ENCODE data around the gene MRPL36. TPM values are rescaled to one million over a fixed set of nuclear protein-coding genes. Genes with fewer than 3 reads are reported as not detected.

The MRPL36 gene
- total and polyA plus RNA-seq, 7 experiments from 2014 or later = 14.1 to 77.5 (median 32.4) TPM

DNA sequence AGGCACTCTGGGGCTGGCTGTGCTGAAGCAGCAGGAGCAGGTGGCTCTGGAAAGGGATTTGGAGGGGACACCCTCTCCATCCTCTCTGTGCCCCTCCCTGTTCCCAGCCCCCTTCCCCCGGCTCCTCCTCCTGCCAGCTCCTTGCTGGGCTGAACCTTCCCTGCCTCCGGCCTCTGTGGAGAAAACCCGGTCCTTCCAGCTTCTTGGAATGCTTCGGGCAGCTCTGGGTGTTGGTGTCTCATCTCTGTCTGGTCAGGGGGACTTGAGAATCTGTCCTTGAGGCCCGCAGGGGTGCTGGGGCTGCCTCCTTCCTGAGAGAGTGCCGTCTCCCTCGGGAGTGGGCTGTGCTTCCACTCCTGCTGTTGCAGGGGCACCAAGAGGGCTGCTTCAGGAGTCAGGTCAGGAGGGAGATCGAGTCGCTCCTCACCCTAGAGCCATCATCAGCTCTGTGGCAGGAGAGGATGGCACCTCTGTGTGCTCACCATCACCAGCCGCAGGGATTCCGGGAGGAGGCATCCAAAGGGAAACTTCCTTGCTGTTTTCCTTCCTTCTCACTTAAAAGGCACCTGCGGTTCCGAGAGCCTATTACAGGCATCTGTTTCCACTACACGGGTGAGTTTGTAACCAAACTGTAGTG is 32.2 kb upstream of the MRPL36 start:
- H3K36me3 ChIP-seq (ENCODE audit: control insufficient read depth in 2 of 3, insufficient read depth in 3 of 3, low read length in 3 of 3) = no peaks in the 10 kb centered on the region
- H3K9me3 Mint-ChIP-seq = no peaks in the 10 kb centered on the region
- H3K36me3 Mint-ChIP-seq = peaks cover 0 to 5% (median 0%) of the 10 kb centered on the region in 5 donors
- H3K9me3 ChIP-seq (ENCODE audit: control insufficient read depth in 2 of 3, low read length in 3 of 3) = no peaks in the 10 kb centered on the region
- H3K27ac Mint-ChIP-seq = no peak overlapping the region
- no peak overlapping the region for H3K27ac ChIP-seq (ENCODE audit: low read depth, low read length)
- POLR2A ChIA-PET = no interaction called here
- CTCF ChIA-PET = no interaction called here
- no peak for ATAC-seq
- peaks cover 0 to 4% (median 0%) of the 10 kb centered on the region in 7 donors for H3K4me1 Mint-ChIP-seq
- H3K4me3 Mint-ChIP-seq = no peak overlapping the region
- H3K4me3 ChIP-seq (ENCODE audit: low read length) = no peak overlapping the region
- intact Hi-C loops (cut with micrococcal nuclease) = no loop called here
- peaks cover 0 to 29% (median 2%) of the 10 kb centered on the region in 5 donors for H3K27me3 Mint-ChIP-seq
- H3K27me3 ChIP-seq (ENCODE audit: control insufficient read depth in 2 of 2, insufficient read depth in 2 of 2, low read length in 2 of 2) = no peaks in the 10 kb centered on the region
- no peak for DNase-seq
- H3K4me1 ChIP-seq (ENCODE audit: control insufficient read depth in 2 of 2, insufficient read depth in 2 of 2, low read length in 2 of 2) = no peaks in the 10 kb centered on the region

DNA sequence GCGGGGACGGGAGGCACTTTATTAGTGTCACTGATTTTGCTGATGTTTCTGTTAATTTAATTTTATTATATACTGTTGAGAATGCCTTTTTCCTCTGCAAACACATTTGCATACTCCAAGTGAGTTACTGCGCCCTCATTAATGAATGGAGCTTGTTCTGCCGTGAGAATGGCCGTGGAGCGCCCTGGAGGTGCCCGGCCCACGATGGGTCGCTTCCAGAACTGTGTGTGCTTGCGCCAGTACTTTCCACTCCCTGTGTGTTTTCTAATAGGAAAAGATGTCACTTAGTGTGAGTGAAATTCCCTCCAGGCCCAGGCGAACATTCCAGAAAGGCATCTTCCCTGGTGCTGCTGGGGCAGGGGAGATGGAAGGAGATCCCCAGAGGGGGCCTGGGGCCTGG is 31.6 kb upstream of the MRPL36 start:
- POLR2A ChIA-PET = no interaction called here

DNA sequence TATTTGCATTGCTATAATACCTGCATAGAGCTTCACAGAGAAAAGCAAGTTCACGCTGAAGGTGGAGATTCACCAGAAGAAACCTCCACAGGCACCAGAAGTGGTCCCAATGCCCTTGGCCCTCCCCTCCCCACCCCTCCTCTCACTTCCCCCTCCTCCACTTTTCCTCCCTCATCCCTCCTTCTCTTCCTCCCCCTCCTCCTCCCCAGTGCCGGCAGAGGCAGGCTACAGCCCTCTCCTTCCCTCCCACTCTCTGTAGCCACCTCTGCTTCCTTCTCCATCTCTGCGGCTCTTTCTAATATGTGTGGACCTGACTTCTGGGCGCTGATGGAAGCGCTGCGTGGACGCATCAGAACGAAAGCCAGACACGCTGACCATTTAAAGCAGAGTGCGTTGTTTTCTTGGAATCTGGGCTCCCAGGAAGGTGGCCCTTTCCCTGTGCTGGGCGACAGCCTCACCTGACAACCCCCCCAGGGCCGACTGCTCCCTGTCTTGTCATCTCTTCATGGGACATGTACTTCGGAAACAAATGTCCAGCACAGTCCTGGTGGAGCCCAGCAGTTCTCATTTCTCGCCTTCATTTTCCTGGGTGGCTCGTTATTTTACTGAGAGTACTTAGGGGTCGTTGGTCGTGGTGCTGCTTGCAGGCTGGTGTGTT is 31.1 kb upstream of the MRPL36 start:
- Mint-ChIP-seq H3K27me3 (peaks cover 0 to 22% (median 2%) of the 10 kb centered on the region in 5 donors), H3K9me3 (no peaks in the 10 kb centered on the region), H3K4me3 (no peak overlapping the region), H3K27ac (no peak overlapping the region), H3K36me3 (peaks cover 0 to 9% (median 0%) of the 10 kb centered on the region in 5 donors), H3K4me1 (peaks cover 0 to 4% (median 0%) of the 10 kb centered on the region in 7 donors)
- no peak for ATAC-seq
- DNase-seq = no peak
- POLR2A ChIA-PET = no interaction called here
- intact Hi-C loops (cut with micrococcal nuclease) = no loop called here
- H3K36me3 ChIP-seq (ENCODE audit: control insufficient read depth in 2 of 3, insufficient read depth in 3 of 3, low read length in 3 of 3) = no peaks in the 10 kb centered on the region
- no peaks in the 10 kb centered on the region for H3K27me3 ChIP-seq (ENCODE audit: control insufficient read depth in 2 of 2, insufficient read depth in 2 of 2, low read length in 2 of 2)
- no peak overlapping the region for H3K27ac ChIP-seq (ENCODE audit: low read depth, low read length)
- CTCF ChIA-PET = no interaction called here
- no peaks in the 10 kb centered on the region for H3K9me3 ChIP-seq (ENCODE audit: control insufficient read depth in 2 of 3, low read length in 3 of 3)
- no peak overlapping the region for H3K4me3 ChIP-seq (ENCODE audit: low read length)
- H3K4me1 ChIP-seq (ENCODE audit: control insufficient read depth in 2 of 2, insufficient read depth in 2 of 2, low read length in 2 of 2) = no peaks in the 10 kb centered on the region

More for the DNA sequence above, 31.6 kb upstream of the MRPL36 start:
- no peak overlapping the region for H3K4me3 ChIP-seq (ENCODE audit: low read length)
- H3K36me3 ChIP-seq (ENCODE audit: control insufficient read depth in 2 of 3, insufficient read depth in 3 of 3, low read length in 3 of 3) = no peaks in the 10 kb centered on the region
- H3K27ac ChIP-seq (ENCODE audit: low read depth, low read length) = no peak overlapping the region
- no peaks in the 10 kb centered on the region for H3K4me1 ChIP-seq (ENCODE audit: control insufficient read depth in 2 of 2, insufficient read depth in 2 of 2, low read length in 2 of 2)
- CTCF ChIA-PET = no interaction called here
- intact Hi-C loops (cut with micrococcal nuclease) = no loop called here
- no peaks in the 10 kb centered on the region for H3K27me3 ChIP-seq (ENCODE audit: control insufficient read depth in 2 of 2, insufficient read depth in 2 of 2, low read length in 2 of 2)
- DNase-seq (no peak), ATAC-seq (no peak)
- Mint-ChIP-seq H3K4me3 (no peak overlapping the region), H3K36me3 (peaks cover 0 to 5% (median 0%) of the 10 kb centered on the region in 5 donors), H3K9me3 (no peaks in the 10 kb centered on the region), H3K27me3 (peaks cover 0 to 27% (median 2%) of the 10 kb centered on the region in 5 donors), H3K4me1 (peaks cover 0 to 4% (median 0%) of the 10 kb centered on the region in 7 donors), H3K27ac (no peak overlapping the region)
- H3K9me3 ChIP-seq (ENCODE audit: control insufficient read depth in 2 of 3, low read length in 3 of 3) = no peaks in the 10 kb centered on the region

DNA sequence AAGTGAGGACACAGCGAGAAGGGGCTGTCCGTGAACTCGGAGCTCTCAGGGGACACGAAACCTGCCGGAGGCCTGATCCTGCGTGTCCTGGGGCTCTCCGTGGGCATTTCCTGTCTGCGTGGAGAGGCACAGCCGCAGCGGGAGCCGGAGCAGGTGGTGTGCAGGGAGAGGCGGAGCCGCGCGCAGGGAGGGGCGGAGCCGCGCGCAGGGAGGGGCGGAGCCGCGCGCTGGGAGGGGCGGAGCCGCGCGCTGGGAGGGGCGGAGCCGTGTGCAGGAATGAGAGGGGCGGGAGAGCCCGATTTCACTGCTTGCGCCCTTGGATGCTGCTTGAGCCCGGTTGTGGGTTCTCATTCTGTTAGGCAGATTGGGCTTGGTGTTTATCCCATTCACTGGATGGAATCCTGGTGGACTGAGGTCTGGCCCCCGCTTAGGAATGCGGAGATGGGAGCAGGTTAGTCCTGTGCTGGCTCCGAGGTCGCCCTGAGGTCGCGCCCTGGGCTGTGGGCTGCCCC is 28.3 kb upstream of the MRPL36 start:
- peak; percentile 80 for ATAC-seq
- no peak overlapping the region for H3K4me3 ChIP-seq (ENCODE audit: low read length)

DNA sequence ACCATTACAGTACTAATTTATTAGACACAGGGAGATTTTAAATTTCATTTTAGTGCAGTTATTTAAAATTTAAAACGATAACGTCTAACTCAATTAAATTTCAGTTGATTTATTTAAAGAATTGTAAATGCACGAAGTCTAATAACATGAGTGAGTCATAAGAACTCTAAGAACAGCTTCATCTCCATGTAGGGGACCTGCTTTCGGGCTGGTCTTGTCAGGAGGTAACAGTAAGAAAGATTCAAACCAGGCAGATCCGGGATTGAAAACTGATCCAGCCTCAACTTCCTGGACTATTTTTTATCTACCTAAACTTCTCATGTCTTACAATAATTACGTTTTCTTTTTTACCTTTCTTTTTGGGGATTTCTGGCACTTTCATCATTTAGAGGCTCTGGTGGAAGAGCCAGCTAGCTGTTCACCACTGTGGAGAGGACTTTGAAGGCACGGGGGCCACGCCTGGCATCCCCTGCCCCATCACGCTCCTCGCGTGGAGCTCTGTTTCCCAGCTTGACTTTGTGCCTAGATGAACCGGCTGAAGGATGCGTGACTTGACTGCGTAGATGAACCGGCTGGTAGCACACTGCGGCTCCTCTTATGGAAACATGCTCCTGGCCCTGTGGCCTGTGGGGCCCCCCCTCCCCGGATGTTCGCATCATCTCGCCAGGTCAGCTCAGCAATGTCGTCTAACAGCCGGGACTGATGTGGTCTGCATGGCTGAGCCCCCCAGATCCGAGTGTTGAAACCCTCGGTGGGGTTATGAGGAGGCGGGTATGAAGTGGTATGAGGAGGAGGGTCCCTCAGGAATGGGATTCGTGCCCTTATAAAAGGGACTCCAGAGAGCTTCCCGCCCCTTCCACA is 27.6 kb upstream of the MRPL36 start:
- CTCF ChIA-PET = no interaction called here
- no peak overlapping the region for H3K27ac Mint-ChIP-seq

More for the DNA sequence above, 28.3 kb upstream of the MRPL36 start:
- H3K9me3 ChIP-seq (ENCODE audit: control insufficient read depth in 2 of 3, low read length in 3 of 3) = no peaks in the 10 kb centered on the region
- POLR2A ChIA-PET = interaction anchor here (1.3 kb wide), 1 partner anchor 28 kb away, joined by 4 read pairs; the partner anchor contains the start of gene MRPL36
- CTCF ChIA-PET = no interaction called here
- Mint-ChIP-seq H3K27ac (no peak overlapping the region), H3K36me3 (peaks cover 0 to 16% (median 0%) of the 10 kb centered on the region in 5 donors), H3K9me3 (no peaks in the 10 kb centered on the region), H3K4me1 (peaks cover 0 to 4% (median 0%) of the 10 kb centered on the region in 7 donors), H3K27me3 (peaks cover 0 to 5% (median 0%) of the 10 kb centered on the region in 5 donors), H3K4me3 (peak overlapping the region in 4 of 10 donors; percentile 15 to 71 (median 43))
- DNase-seq = peak in 7 of 9 donors; percentile 3 to 47 (median 19)
- no peaks in the 10 kb centered on the region for H3K27me3 ChIP-seq (ENCODE audit: control insufficient read depth in 2 of 2, insufficient read depth in 2 of 2, low read length in 2 of 2)
- H3K4me1 ChIP-seq (ENCODE audit: control insufficient read depth in 2 of 2, insufficient read depth in 2 of 2, low read length in 2 of 2) = no peaks in the 10 kb centered on the region
- intact Hi-C loops (cut with micrococcal nuclease) = no loop called here
- no peak overlapping the region for H3K27ac ChIP-seq (ENCODE audit: low read depth, low read length)
- peaks cover 0 to 8% (median 0%) of the 10 kb centered on the region in 3 experiments for H3K36me3 ChIP-seq (ENCODE audit: control insufficient read depth in 2 of 3, insufficient read depth in 3 of 3, low read length in 3 of 3)

DNA sequence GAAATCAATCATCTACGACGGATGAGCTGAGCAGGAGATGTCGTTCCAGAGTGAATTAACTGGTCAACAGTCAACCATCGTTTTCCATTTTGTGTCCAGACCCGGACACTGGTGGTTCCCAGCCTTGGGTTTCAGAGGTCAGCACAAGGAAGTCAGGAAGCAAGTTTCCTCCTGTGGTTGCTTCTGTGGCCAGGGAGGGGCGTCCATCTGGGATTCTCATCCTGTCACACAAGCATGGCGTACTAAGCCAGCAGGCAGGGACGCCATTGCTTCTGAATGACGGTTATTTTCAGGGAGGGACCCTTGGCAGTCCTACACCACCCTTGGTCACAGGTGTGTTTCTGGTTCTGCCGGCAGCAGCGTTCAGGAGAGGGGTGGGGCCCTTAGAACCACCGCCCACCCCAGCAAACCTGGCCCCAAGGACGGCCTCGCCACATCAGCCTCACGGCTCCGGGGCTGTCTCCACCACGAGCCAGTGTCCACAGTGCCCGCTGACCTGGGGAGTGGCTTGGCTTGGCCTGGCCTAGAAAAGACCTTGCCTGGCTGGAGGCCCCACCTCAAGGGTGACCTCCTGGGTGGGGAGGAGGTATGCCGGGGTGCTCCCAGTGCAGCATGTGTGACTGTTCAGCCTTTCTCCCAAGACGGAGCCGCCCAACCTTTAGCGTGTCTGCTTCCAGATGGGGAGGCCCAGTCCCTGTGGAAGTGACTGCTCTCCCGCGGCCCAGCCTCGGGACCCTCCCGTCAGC is 26.8 kb upstream of the MRPL36 start:
- ChIA-PET CTCF (no interaction called here), POLR2A (no interaction called here)
- Mint-ChIP-seq H3K27me3 (no peaks in the 10 kb centered on the region), H3K9me3 (peaks cover 0 to 8% (median 0%) of the 10 kb centered on the region in 11 donors), H3K4me3 (no peak overlapping the region), H3K4me1 (peaks cover 0 to 7% (median 0%) of the 10 kb centered on the region in 7 donors), H3K36me3 (peaks cover 0 to 29% (median 6%) of the 10 kb centered on the region in 5 donors), H3K27ac (no peak overlapping the region)
- Histone ChIP-seq H3K4me3 (ENCODE audit: low read length) (no peak overlapping the region), H3K4me1 (ENCODE audit: control insufficient read depth in 2 of 2, insufficient read depth in 2 of 2, low read length in 2 of 2) (no peaks in the 10 kb centered on the region), H3K27me3 (ENCODE audit: control insufficient read depth in 2 of 2, insufficient read depth in 2 of 2, low read length in 2 of 2) (no peaks in the 10 kb centered on the region), H3K27ac (ENCODE audit: low read depth, low read length) (no peak overlapping the region), H3K36me3 (ENCODE audit: control insufficient read depth in 2 of 3, insufficient read depth in 3 of 3, low read length in 3 of 3) (peaks cover 0 to 18% (median 2%) of the 10 kb centered on the region in 3 experiments), H3K9me3 (ENCODE audit: control insufficient read depth in 2 of 3, low read length in 3 of 3) (no peaks in the 10 kb centered on the region)
- intact Hi-C loops (cut with micrococcal nuclease) = no loop called here
- DNase-seq (no peak), ATAC-seq (no peak)

More for the DNA sequence above, 27.6 kb upstream of the MRPL36 start:
- H3K4me1 Mint-ChIP-seq = peaks cover 0 to 4% (median 0%) of the 10 kb centered on the region in 7 donors
- ATAC-seq (no peak), DNase-seq (no peak)
- H3K4me3 Mint-ChIP-seq = peak overlapping the region in 3 of 10 donors; percentile 39 to 71 (median 47)
- intact Hi-C loops (cut with micrococcal nuclease) = no loop called here
- Histone ChIP-seq H3K36me3 (ENCODE audit: control insufficient read depth in 2 of 3, insufficient read depth in 3 of 3, low read length in 3 of 3) (peaks cover 0 to 9% (median 0%) of the 10 kb centered on the region in 3 experiments), H3K27ac (ENCODE audit: low read depth, low read length) (no peak overlapping the region), H3K4me3 (ENCODE audit: low read length) (no peak overlapping the region), H3K4me1 (ENCODE audit: control insufficient read depth in 2 of 2, insufficient read depth in 2 of 2, low read length in 2 of 2) (no peaks in the 10 kb centered on the region), H3K9me3 (ENCODE audit: control insufficient read depth in 2 of 3, low read length in 3 of 3) (no peaks in the 10 kb centered on the region), H3K27me3 (ENCODE audit: control insufficient read depth in 2 of 2, insufficient read depth in 2 of 2, low read length in 2 of 2) (no peaks in the 10 kb centered on the region)
- peaks cover 0 to 20% (median 0%) of the 10 kb centered on the region in 5 donors for H3K36me3 Mint-ChIP-seq
- H3K27me3 Mint-ChIP-seq = no peaks in the 10 kb centered on the region
- H3K9me3 Mint-ChIP-seq = no peaks in the 10 kb centered on the region
- POLR2A ChIA-PET = interaction anchor here (1.3 kb wide), 1 partner anchor 27 kb away, joined by 4 read pairs; the partner anchor contains the start of gene MRPL36
